Smooth muscle cell (in vitro differentiated cells): ENCODE measurements around the gene FOXL1. TPM values are rescaled to one million over a fixed set of nuclear protein-coding genes. Genes with fewer than 3 reads are reported as not detected.

ENCODE experiments used
- DNase-seq: peaks from one replicate; lab custom pipeline; 2025; ENCODE audit not compliant: unreplicated experiment; lab: John Stamatoyannopoulos, UW
- H2AFZ ChIP-seq: fragments of 200-600 bp; sonication (generic); 2 replicates; pipeline ENCODE4 v1.6.0; 2016; ENCODE audit warnings: antibody characterized with exemption, low read depth, mild to moderate bottlenecking
- H3F3A ChIP-seq: fragments of 200-600 bp; sonication (generic); 2 replicates; pipeline ENCODE4 v1.6.0; 2017; ENCODE audit warnings: antibody characterized with exemption, low read depth
- H3K27ac ChIP-seq: fragments of 200-600 bp; sonication (generic); 2 replicates; pipeline ENCODE4 v1.5.1; 2016; ENCODE audit warnings: low read depth, mild to moderate bottlenecking
- H3K27me3 ChIP-seq: fragments of 200-600 bp; sonication (generic); 2 replicates; pipeline ENCODE4 v1.6.1; 2016; ENCODE audit warnings: low read depth, mild to moderate bottlenecking
- H3K36me3 ChIP-seq: fragments of 200-600 bp; sonication (generic); 2 replicates; pipeline ENCODE4 v1.5.1; 2016; ENCODE audit warnings: low read depth
- H3K4me1 ChIP-seq: fragments of 200-600 bp; sonication (generic); 2 replicates; pipeline ENCODE4 v1.5.1; 2016; ENCODE audit warnings: low read depth
- H3K4me2 ChIP-seq: fragments of 200-600 bp; sonication (generic); 2 replicates; pipeline ENCODE4 v1.6.0; 2016; ENCODE audit warnings: mild to moderate bottlenecking
- H3K4me3 ChIP-seq: fragments of 200-600 bp; sonication (generic); 2 replicates; pipeline ENCODE4 v1.5.1; 2016; ENCODE audit warnings: mild to moderate bottlenecking
- H3K79me2 ChIP-seq: fragments of 200-600 bp; sonication (generic); 2 replicates; pipeline ENCODE4 v1.6.0; 2016; ENCODE audit warnings: low read depth, mild to moderate bottlenecking
- H3K9ac ChIP-seq: fragments of 200-600 bp; sonication (generic); 2 replicates; pipeline ENCODE4 v1.6.0; 2016; ENCODE audit warnings: low read depth
- H3K9me3 ChIP-seq: fragments of 200-600 bp; sonication (generic); replicated peaks from 2 replicates; pipeline ENCODE4 v1.5.1; 2016; ENCODE audit warnings: low read depth
- H4K20me1 ChIP-seq: fragments of 200-600 bp; sonication (generic); 2 replicates; pipeline ENCODE4 v1.6.0; 2016; ENCODE audit warnings: low read depth
- WGBS: methylation state at CpG from one replicate; pipeline ENCODE4 v1.1.7; 2016; ENCODE audit warnings: low lambda C conversion rate; 5-methylcytosine and 5-hydroxymethylcytosine counted together
- polyA plus RNA-seq: library from polyadenylated mRNA; unstranded; fragments of >200 nt; fragmentation: Nextera tagmentation; extraction: Ambion mirVana; gene quantifications from 2 replicates; pipeline ENCODE4 v1.2.1, GENCODE V29; 2016
- total RNA-seq: library from RNA; depleted of rRNA; stranded (reverse); fragments of >200 nt; gene quantifications from 2 replicates; pipeline ENCODE4 v1.2.3, GENCODE V29; 2014
- TF ChIP-seq, protein P1 (sequence below): fragments of 200-600 bp; sonication (generic); IDR thresholded peaks from 2 replicates; pipeline ENCODE4 v1.5.1; 2017; ENCODE audit warnings: borderline replicate concordance, mild to moderate bottlenecking, antibody characterized with exemption; ENCODE audit not compliant: insufficient read depth, poor library complexity, severe bottlenecking

Gene FOXL1
- total and polyA plus RNA-seq, 2 experiments from 2014 or later, result 4.6 to 5.4 TPM

DNA sequence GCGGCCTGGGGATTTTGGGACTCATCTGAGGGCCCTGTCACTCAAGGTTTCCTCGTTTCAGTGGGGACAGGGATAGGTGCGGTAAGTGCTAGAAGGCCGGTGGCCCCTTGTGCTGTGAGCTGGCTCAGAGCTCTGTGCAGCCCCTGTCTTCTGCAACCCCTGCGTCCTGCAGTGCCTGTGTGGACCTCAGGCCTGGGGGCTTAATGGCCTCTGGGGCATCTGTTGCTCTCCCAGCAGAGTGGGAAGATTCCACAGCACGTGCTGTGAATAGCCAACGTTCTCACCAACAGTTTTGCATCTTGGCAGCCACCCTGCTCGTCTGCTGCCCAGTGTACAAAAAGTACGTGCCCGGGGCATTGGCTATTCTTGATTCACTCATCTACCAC is 6.8 kb upstream of the FOXL1 start:
- Histone ChIP-seq H3K9me3 (no peaks in the 10 kb centered on the region), H3K4me1 (peaks cover 21% of the 10 kb centered on the region), H2AFZ (no peak overlapping the region), H4K20me1 (peaks cover 24% of the 10 kb centered on the region), H3K9ac (no peak overlapping the region), H3K4me2 (peak overlapping the region; percentile 93), H3K27me3 (peaks cover 7% of the 10 kb centered on the region), H3K36me3 (no peaks in the 10 kb centered on the region), H3K27ac (no peak overlapping the region), H3K79me2 (peaks cover 24% of the 10 kb centered on the region), H3K4me3 (no peak overlapping the region), H3F3A (peaks cover 6% of the 10 kb centered on the region)
- DNase-seq, result no peak
- WGBS, result 70% methylated on average over 10 of the region's 10 CpGs
- TF ChIP-seq, protein P1, sequence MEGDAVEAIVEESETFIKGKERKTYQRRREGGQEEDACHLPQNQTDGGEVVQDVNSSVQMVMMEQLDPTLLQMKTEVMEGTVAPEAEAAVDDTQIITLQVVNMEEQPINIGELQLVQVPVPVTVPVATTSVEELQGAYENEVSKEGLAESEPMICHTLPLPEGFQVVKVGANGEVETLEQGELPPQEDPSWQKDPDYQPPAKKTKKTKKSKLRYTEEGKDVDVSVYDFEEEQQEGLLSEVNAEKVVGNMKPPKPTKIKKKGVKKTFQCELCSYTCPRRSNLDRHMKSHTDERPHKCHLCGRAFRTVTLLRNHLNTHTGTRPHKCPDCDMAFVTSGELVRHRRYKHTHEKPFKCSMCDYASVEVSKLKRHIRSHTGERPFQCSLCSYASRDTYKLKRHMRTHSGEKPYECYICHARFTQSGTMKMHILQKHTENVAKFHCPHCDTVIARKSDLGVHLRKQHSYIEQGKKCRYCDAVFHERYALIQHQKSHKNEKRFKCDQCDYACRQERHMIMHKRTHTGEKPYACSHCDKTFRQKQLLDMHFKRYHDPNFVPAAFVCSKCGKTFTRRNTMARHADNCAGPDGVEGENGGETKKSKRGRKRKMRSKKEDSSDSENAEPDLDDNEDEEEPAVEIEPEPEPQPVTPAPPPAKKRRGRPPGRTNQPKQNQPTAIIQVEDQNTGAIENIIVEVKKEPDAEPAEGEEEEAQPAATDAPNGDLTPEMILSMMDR, result no peak

- WGBS, result 84% methylated on average over 12 of the region's 12 CpGs
Observed at GRCh38 chr16:86572041-86572521, 6.3 kb upstream of the FOXL1 start.

DNA sequence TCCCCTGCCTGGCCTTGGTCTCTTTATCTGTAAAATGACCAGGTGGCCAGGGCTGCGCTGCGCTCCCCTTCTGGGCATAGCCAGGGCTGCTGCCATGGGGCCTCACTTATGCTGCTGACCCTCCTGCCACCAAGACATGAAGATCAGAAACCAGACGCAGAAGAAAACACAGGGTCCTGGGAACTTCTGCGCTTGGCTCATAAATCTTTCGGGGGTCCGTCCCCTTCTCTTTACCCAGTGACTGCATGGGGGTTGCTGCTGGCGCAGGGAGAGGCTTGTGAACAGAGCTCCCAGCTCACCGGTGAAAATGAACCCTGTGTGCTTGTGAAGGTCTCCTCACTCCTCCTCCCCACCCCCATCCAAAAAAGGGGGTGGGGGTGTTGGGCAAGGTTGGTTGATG is 5.7 kb upstream of the FOXL1 start:
- no peak for DNase-seq
- WGBS, result 91% methylated on average over 8 of the region's 8 CpGs
- Histone ChIP-seq H3K9me3 (no peaks in the 10 kb centered on the region), H3K79me2 (peaks cover 24% of the 10 kb centered on the region), H2AFZ (no peak overlapping the region), H3K4me3 (no peak overlapping the region), H4K20me1 (peaks cover 24% of the 10 kb centered on the region), H3K4me1 (peaks cover 30% of the 10 kb centered on the region), H3K36me3 (no peaks in the 10 kb centered on the region), H3F3A (peaks cover 6% of the 10 kb centered on the region), H3K27ac (no peak overlapping the region), H3K4me2 (no peak overlapping the region), H3K9ac (no peak overlapping the region), H3K27me3 (peaks cover 7% of the 10 kb centered on the region)
- TF ChIP-seq, protein P1, result no peak

More at GRCh38 chr16:86572041-86572521, 6.3 kb upstream of the FOXL1 start:
- no peak for DNase-seq
- Histone ChIP-seq H3F3A (peaks cover 6% of the 10 kb centered on the region), H3K4me1 (peaks cover 26% of the 10 kb centered on the region), H3K9ac (no peak overlapping the region), H3K4me3 (no peak overlapping the region), H3K9me3 (no peaks in the 10 kb centered on the region), H3K4me2 (no peak overlapping the region), H2AFZ (no peak overlapping the region), H3K36me3 (no peaks in the 10 kb centered on the region), H4K20me1 (peaks cover 24% of the 10 kb centered on the region), H3K27me3 (peaks cover 7% of the 10 kb centered on the region), H3K27ac (no peak overlapping the region), H3K79me2 (peaks cover 24% of the 10 kb centered on the region)
- TF ChIP-seq, protein P1, result no peak

DNA sequence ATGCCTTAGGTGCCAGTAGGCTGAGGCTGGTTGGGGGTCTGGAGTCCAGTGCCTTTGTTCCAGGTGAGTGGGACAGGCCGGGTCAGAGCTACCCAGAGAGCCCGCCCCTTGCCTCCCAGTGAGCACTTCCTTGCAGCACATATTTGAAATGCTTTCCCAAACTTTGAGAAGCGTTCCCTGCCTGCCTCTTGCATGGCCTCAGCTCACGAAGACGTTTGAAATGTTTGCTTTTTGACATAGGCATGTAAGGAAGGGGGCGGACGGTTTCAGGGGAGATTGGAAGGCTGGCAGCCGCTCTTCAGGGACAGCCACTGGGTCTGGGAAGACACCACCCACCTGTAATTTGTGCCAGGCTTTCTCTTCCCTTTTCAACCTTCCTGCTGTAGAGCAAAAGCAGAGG is 5.1 kb upstream of the FOXL1 start:
- no peak overlapping the region for H3K4me3 ChIP-seq
- no peak overlapping the region for H2AFZ ChIP-seq
- H3K27ac ChIP-seq, result no peak overlapping the region
- peaks cover 6% of the 10 kb centered on the region for H3F3A ChIP-seq
- 62% methylated on average over 8 of the region's 8 CpGs for WGBS
- peaks cover 24% of the 10 kb centered on the region for H4K20me1 ChIP-seq
- H3K27me3 ChIP-seq, result peaks cover 7% of the 10 kb centered on the region
- TF ChIP-seq, protein P1, result no peak
- no peak overlapping the region for H3K9ac ChIP-seq
- no peaks in the 10 kb centered on the region for H3K9me3 ChIP-seq
- H3K4me1 ChIP-seq, result peaks cover 35% of the 10 kb centered on the region
- no peaks in the 10 kb centered on the region for H3K36me3 ChIP-seq
- DNase-seq, result no peak
- H3K4me2 ChIP-seq, result no peak overlapping the region
- peaks cover 24% of the 10 kb centered on the region for H3K79me2 ChIP-seq
